ENCODE results near the gene SQOR.

Gene SQOR

GRCh38 chr15:45634432-45635190, at the start of gene SQOR:
SQOR (plus strand) TSS chr15:45635029; CDS start chr15:45658924, 23,895 bp downstream.
- DNase-seq, result peak; percentile 80

GRCh38 chr15:45585069-45585791, 49.6 kb upstream of the SQOR start:
- no peak for DNase-seq

GRCh38 chr15:45586125-45586524, 48.7 kb upstream of the SQOR start:
- DNase-seq, result no peak

GRCh38 chr15:45586601-45587094, 48.2 kb upstream of the SQOR start:
- no peak for DNase-seq

- DNase-seq, result peak; percentile 87
These were observed 47.5 kb upstream of the SQOR start, which contains the start of gene BLOC1S6 for GRCh38 chr15:45587095-45587862. BLOC1S6 (plus strand) TSS chr15:45587379; CDS start chr15:45587444, 65 bp downstream.

GRCh38 chr15:45587863-45588170, 47.0 kb upstream of the SQOR start:
- DNase-seq, result no peak

GRCh38 chr15:45588219-45588875, 46.5 kb upstream of the SQOR start:
- DNase-seq, result no peak

GRCh38 chr15:45589256-45589655, 45.6 kb upstream of the SQOR start:
- no peak for DNase-seq

GRCh38 chr15:45594319-45594718, 40.5 kb upstream of the SQOR start:
- DNase-seq, result no peak

GRCh38 chr15:45594835-45595530, 39.8 kb upstream of the SQOR start:
- no peak for DNase-seq

- no peak for DNase-seq
These were observed 30.9 kb upstream of the SQOR start for GRCh38 chr15:45603881-45604280.

- no peak for DNase-seq
These were observed 30.5 kb upstream of the SQOR start for GRCh38 chr15:45604326-45604725.

GRCh38 chr15:45606413-45606812, 28.4 kb upstream of the SQOR start:
- DNase-seq, result no peak

- DNase-seq, result no peak
These were observed 28.0 kb upstream of the SQOR start for GRCh38 chr15:45606841-45607240.

GRCh38 chr15:45611305-45611704, 23.5 kb upstream of the SQOR start:
- DNase-seq, result no peak

- no peak for DNase-seq
These were observed 21.9 kb upstream of the SQOR start for GRCh38 chr15:45612790-45613415.

- no peak for DNase-seq
These were observed 17.9 kb upstream of the SQOR start for GRCh38 chr15:45616901-45617323.

GRCh38 chr15:45618813-45619212, 16.0 kb upstream of the SQOR start:
- no peak for DNase-seq

GRCh38 chr15:45628136-45628535, 6.7 kb upstream of the SQOR start:
- DNase-seq, result no peak

- DNase-seq, result no peak
These were observed 3.7 kb upstream of the SQOR start for GRCh38 chr15:45630917-45631691.

- no peak for DNase-seq
These were observed 3.1 kb upstream of the SQOR start for GRCh38 chr15:45631776-45632175.
